WTC11 (cell line): ENCODE measurements around the gene CAT. TPM values are rescaled to one million over a fixed set of nuclear protein-coding genes. Genes with fewer than 3 reads are reported as not detected.

Experiments used
- ATAC-seq: fragments of 200-7000 bp; cut with Tn5 transposase; 2 replicates; pipeline ENCODE4 v1.10.0; 2021; ENCODE audit warnings: mild to moderate bottlenecking, moderate library complexity
- CTCF ChIA-PET: fragments of 300-600 bp; sonication (Branson Sonifier 250); formaldehyde crosslinking; loops from one replicate; lab custom pipeline; 2021; ENCODE audit warnings: antibody characterized with exemption; lab: Charles Lee
- POLR2A ChIA-PET: fragments of 350-600 bp; sonication (Branson Sonifier 250); formaldehyde crosslinking; loops from one replicate; lab custom pipeline; 2021; ENCODE audit warnings: antibody characterized with exemption; lab: Charles Lee
- DNase-seq: peaks from one replicate; pipeline ENCODE4 v3.0.0; 2021; ENCODE audit warnings: low spot score
- H3K27ac Mint-ChIP-seq: 2 replicates; pipeline ENCODE4 v1.8.0; 2021; ENCODE audit warnings: mixed read lengths
- H3K27me3 Mint-ChIP-seq: 2 replicates; pipeline ENCODE4 v1.8.0; 2021; ENCODE audit warnings: low read depth, mild to moderate bottlenecking, moderate library complexity, mixed read lengths
- H3K36me3 Mint-ChIP-seq: 2 replicates; pipeline ENCODE4 v1.8.0; 2021; ENCODE audit warnings: mixed read lengths
- H3K4me1 Mint-ChIP-seq: 2 replicates; pipeline ENCODE4 v1.8.0; 2022; ENCODE audit warnings: mixed read lengths
- H3K4me3 Mint-ChIP-seq: 2 replicates; pipeline ENCODE4 v1.8.0; 2021; ENCODE audit warnings: mild to moderate bottlenecking, moderate library complexity, mixed read lengths
- H3K9me3 Mint-ChIP-seq: 2 replicates; pipeline ENCODE4 v1.8.0; 2021; ENCODE audit warnings: mixed read lengths
- FOXJ3 ChIP-seq: sonication (generic); formaldehyde crosslinking; IDR thresholded peaks from 2 replicates; pipeline ENCODE4 v1.9.0; 2021; ENCODE audit warnings: missing genetic modification reagents, mild to moderate bottlenecking, borderline replicate concordance
- FOXK1 ChIP-seq: sonication (generic); formaldehyde crosslinking; IDR thresholded peaks from 2 replicates; pipeline ENCODE4 v1.8.0; 2022; ENCODE audit warnings: mild to moderate bottlenecking, moderate library complexity, missing genetic modification reagents
- FOXP1 ChIP-seq: sonication (generic); formaldehyde crosslinking; IDR thresholded peaks from 2 replicates; pipeline ENCODE4 v1.8.0; 2022; ENCODE audit warnings: missing genetic modification reagents, mild to moderate bottlenecking, moderate library complexity, borderline replicate concordance
- GABPB1 ChIP-seq: sonication (generic); formaldehyde crosslinking; IDR thresholded peaks from 2 replicates; pipeline ENCODE4 v1.8.1; 2023; ENCODE audit warnings: mild to moderate bottlenecking, missing genetic modification reagents
- GRHL2 ChIP-seq: fragments of 250-450 bp; sonication (Bioruptor Pico); IDR thresholded peaks from 2 replicates; pipeline ENCODE4 v1.8.0; 2022; ENCODE audit warnings: mild to moderate bottlenecking, moderate library complexity; ENCODE audit not compliant: insufficient replicate concordance, severe bottlenecking
- IRF2 ChIP-seq: sonication (generic); formaldehyde crosslinking; IDR thresholded peaks from 2 replicates; pipeline ENCODE4 v1.8.0; 2022; ENCODE audit warnings: low read depth, missing genetic modification reagents, borderline replicate concordance
- KAT7 ChIP-seq: sonication (generic); formaldehyde crosslinking; IDR thresholded peaks from 2 replicates; pipeline ENCODE4 v1.8.1; 2023; ENCODE audit warnings: missing genetic modification reagents, mild to moderate bottlenecking, borderline replicate concordance
- MXD4 ChIP-seq: fragments of 250-450 bp; sonication (Bioruptor Pico); IDR thresholded peaks from 2 replicates; pipeline ENCODE4 v1.8.0; 2021; ENCODE audit warnings: mild to moderate bottlenecking, moderate library complexity, borderline replicate concordance
- MYBL2 ChIP-seq: sonication (generic); formaldehyde crosslinking; IDR thresholded peaks from 2 replicates; pipeline ENCODE4 v1.8.1; 2023; ENCODE audit warnings: mild to moderate bottlenecking, moderate library complexity, missing genetic modification reagents
- NFE2L1 ChIP-seq: sonication (generic); formaldehyde crosslinking; IDR thresholded peaks from 2 replicates; pipeline ENCODE4 v1.8.1; 2023; ENCODE audit warnings: missing genetic modification reagents
- SMAD4 ChIP-seq: sonication (generic); formaldehyde crosslinking; IDR thresholded peaks from 2 replicates; pipeline ENCODE4 v1.8.0; 2022; ENCODE audit warnings: mild to moderate bottlenecking, missing genetic modification reagents
- TCF7 ChIP-seq: sonication (generic); formaldehyde crosslinking; IDR thresholded peaks from 2 replicates; pipeline ENCODE4 v1.8.0; 2022; ENCODE audit warnings: mild to moderate bottlenecking, low read depth, missing genetic modification reagents, moderate library complexity
- TEAD1 ChIP-seq: sonication (generic); formaldehyde crosslinking; IDR thresholded peaks from 2 replicates; pipeline ENCODE4 v1.8.0; 2022; ENCODE audit warnings: mild to moderate bottlenecking, missing genetic modification reagents
- TEAD4 ChIP-seq: sonication (generic); formaldehyde crosslinking; IDR thresholded peaks from 2 replicates; pipeline ENCODE4 v1.8.0; 2022; ENCODE audit warnings: mild to moderate bottlenecking, missing genetic modification reagents
- ZBTB21 ChIP-seq: sonication (generic); formaldehyde crosslinking; IDR thresholded peaks from 2 replicates; pipeline ENCODE4 v1.8.1; 2023; ENCODE audit warnings: mild to moderate bottlenecking, missing genetic modification reagents, borderline replicate concordance
- ZNF416 ChIP-seq: fragments of 250-450 bp; sonication (Bioruptor Pico); IDR thresholded peaks from 2 replicates; pipeline ENCODE4 v1.9.0; 2021; ENCODE audit warnings: mild to moderate bottlenecking, inconsistent platforms
- ZNF423 ChIP-seq: fragments of 250-450 bp; sonication (Bioruptor Pico); IDR thresholded peaks from 2 replicates; pipeline ENCODE4 v2.1.2; 2022; ENCODE audit warnings: mild to moderate bottlenecking, moderate library complexity
- total RNA-seq: library from RNA; stranded (reverse); gene quantifications from 3 replicates; pipeline ENCODE4 v1.2.3, GENCODE V29; 2021
- TF ChIP-seq, protein P1 (sequence below): sonication (generic); formaldehyde crosslinking; IDR thresholded peaks from 2 replicates; pipeline ENCODE4 v1.8.0; 2022; ENCODE audit warnings: mild to moderate bottlenecking, missing genetic modification reagents
- TF ChIP-seq, protein P2 (sequence below): sonication (generic); formaldehyde crosslinking; IDR thresholded peaks from 2 replicates; pipeline ENCODE4 v1.8.1; 2023; ENCODE audit warnings: mild to moderate bottlenecking, moderate library complexity, missing genetic modification reagents
- TF ChIP-seq, protein P3 (sequence below): sonication (generic); formaldehyde crosslinking; IDR thresholded peaks from 2 replicates; pipeline ENCODE4 v1.8.1; 2023; ENCODE audit warnings: mild to moderate bottlenecking, missing genetic modification reagents
- TF ChIP-seq, protein P4 (sequence below): sonication (generic); formaldehyde crosslinking; IDR thresholded peaks from 2 replicates; pipeline ENCODE4 v1.8.0; 2022; ENCODE audit warnings: mild to moderate bottlenecking, missing genetic modification reagents
- TF ChIP-seq, protein P5 (sequence below): fragments of 250-450 bp; sonication (Bioruptor Pico); IDR thresholded peaks from 2 replicates; pipeline ENCODE4 v2.1.2; 2022; ENCODE audit warnings: mild to moderate bottlenecking, moderate library complexity
- TF ChIP-seq, protein P6 (sequence below): sonication (generic); formaldehyde crosslinking; IDR thresholded peaks from 2 replicates; pipeline ENCODE4 v1.8.0; 2022; ENCODE audit warnings: mild to moderate bottlenecking, missing genetic modification reagents

The CAT gene
- total RNA-seq, 1 experiment from 2014 or later = 9.3 TPM

DNA sequence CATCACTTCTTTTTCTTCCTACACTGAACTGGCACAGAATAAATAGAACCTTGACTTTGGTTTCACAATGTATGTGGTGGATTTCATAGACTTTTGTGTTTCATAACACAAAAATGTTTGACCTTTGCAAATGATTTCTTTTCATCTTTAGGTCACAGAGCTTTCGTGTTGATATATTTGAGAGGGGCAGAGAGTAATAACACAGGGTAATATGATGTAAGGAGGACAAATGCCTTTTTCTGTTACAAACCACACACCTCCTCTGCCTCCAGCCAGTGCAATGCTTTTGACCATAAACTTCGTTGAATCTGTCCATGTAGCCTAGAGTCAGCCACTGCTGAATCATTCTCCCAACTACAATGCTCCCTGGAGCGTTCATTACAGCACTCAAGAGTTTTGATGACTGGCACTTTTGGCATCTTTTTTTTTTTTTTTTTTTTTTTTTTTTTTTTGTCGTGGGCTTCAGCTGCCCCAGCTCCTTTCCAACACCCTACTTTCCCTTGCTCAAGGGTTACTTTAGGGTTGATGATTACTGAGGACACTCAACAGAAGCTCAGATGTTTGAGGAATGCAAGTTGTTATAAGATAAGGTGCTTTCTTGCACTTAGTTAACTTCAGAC lies 11.4 kb upstream of the CAT start:
- CTCF ChIA-PET = interaction anchor here (0.6 kb wide), 1 partner anchor 725 kb away, joined by 3 read pairs; no protein-coding TSS in a partner anchor
- Mint-ChIP-seq H3K27me3 (peaks cover 6% of the 10 kb centered on the region), H3K9me3 (no peaks in the 10 kb centered on the region), H3K4me3 (no peak overlapping the region), H3K36me3 (no peaks in the 10 kb centered on the region), H3K4me1 (no peaks in the 10 kb centered on the region), H3K27ac (no peak overlapping the region)
- no peak for DNase-seq
- no peak for ATAC-seq
- TF ChIP-seq TEAD1 (CRISPR knock-in tag) (no peak), GABPB1 (CRISPR knock-in tag) (peak; percentile 96), MYBL2 (no peak)
- POLR2A ChIA-PET = interaction anchor here (0.6 kb wide), 1 partner anchor 225 kb away, joined by 3 read pairs; no protein-coding TSS in a partner anchor

DNA sequence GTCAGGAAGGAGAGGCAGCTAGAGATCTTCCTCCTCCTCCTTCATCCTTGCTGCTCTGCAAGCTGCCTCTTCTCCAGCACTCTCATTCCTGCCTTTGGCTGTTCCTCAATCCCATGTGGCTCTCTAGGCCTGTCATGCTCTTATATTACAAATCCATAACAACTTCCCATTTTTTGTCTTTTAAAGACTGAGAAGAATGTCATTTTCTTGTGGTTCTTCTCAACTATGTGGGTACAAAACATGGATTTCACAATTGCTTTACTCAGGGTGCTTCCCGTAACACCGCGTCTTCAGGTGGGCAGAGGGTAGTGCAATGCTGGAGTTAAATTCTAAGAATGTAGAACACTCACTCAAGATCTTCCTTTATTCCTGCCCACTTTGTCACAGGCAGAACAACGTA lies 6.8 kb upstream of the CAT start:
- CTCF ChIA-PET = interaction anchor here (1.1 to 1.2 kb wide), 2 partner anchors 36 to 257 kb away, joined by 3 read pairs; no protein-coding TSS in a partner anchor
- Mint-ChIP-seq H3K27ac (no peak overlapping the region), H3K36me3 (no peaks in the 10 kb centered on the region), H3K9me3 (no peaks in the 10 kb centered on the region)
- TF ChIP-seq, protein P1, sequence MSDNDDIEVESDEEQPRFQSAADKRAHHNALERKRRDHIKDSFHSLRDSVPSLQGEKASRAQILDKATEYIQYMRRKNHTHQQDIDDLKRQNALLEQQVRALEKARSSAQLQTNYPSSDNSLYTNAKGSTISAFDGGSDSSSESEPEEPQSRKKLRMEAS (CRISPR knock-in tag) = no peak
- no peak for TF ChIP-seq MXD4 (CRISPR knock-in tag)
- TF ChIP-seq KAT7 = no peak
- TF ChIP-seq TEAD4 (CRISPR knock-in tag) = no peak
- TF ChIP-seq ZNF423 (CRISPR knock-in tag) = no peak
- TF ChIP-seq SMAD4 = no peak
- TF ChIP-seq, protein P2, sequence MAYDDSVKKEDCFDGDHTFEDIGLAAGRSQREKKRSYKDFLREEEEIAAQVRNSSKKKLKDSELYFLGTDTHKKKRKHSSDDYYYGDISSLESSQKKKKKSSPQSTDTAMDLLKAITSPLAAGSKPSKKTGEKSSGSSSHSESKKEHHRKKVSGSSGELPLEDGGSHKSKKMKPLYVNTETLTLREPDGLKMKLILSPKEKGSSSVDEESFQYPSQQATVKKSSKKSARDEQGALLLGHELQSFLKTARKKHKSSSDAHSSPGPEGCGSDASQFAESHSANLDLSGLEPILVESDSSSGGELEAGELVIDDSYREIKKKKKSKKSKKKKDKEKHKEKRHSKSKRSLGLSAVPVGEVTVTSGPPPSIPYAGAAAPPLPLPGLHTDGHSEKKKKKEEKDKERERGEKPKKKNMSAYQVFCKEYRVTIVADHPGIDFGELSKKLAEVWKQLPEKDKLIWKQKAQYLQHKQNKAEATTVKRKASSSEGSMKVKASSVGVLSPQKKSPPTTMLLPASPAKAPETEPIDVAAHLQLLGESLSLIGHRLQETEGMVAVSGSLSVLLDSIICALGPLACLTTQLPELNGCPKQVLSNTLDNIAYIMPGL = no peak
- TF ChIP-seq NFE2L1 = no peak
- no peak for TF ChIP-seq ZBTB21 (CRISPR knock-in tag)
- TF ChIP-seq, protein P3, sequence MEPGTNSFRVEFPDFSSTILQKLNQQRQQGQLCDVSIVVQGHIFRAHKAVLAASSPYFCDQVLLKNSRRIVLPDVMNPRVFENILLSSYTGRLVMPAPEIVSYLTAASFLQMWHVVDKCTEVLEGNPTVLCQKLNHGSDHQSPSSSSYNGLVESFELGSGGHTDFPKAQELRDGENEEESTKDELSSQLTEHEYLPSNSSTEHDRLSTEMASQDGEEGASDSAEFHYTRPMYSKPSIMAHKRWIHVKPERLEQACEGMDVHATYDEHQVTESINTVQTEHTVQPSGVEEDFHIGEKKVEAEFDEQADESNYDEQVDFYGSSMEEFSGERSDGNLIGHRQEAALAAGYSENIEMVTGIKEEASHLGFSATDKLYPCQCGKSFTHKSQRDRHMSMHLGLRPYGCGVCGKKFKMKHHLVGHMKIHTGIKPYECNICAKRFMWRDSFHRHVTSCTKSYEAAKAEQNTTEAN = no peak
- TF ChIP-seq, protein P4, sequence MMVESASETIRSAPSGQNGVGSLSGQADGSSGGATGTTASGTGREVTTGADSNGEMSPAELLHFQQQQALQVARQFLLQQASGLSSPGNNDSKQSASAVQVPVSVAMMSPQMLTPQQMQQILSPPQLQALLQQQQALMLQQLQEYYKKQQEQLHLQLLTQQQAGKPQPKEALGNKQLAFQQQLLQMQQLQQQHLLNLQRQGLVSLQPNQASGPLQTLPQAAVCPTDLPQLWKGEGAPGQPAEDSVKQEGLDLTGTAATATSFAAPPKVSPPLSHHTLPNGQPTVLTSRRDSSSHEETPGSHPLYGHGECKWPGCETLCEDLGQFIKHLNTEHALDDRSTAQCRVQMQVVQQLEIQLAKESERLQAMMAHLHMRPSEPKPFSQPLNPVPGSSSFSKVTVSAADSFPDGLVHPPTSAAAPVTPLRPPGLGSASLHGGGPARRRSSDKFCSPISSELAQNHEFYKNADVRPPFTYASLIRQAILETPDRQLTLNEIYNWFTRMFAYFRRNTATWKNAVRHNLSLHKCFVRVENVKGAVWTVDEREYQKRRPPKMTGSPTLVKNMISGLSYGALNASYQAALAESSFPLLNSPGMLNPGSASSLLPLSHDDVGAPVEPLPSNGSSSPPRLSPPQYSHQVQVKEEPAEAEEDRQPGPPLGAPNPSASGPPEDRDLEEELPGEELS (CRISPR knock-in tag) = no peak
- TF ChIP-seq TCF7 (CRISPR knock-in tag) = no peak
- no peak for TF ChIP-seq FOXJ3
- no peak for TF ChIP-seq IRF2
- no peak for TF ChIP-seq FOXP1 (CRISPR knock-in tag)
- TF ChIP-seq, protein P5, sequence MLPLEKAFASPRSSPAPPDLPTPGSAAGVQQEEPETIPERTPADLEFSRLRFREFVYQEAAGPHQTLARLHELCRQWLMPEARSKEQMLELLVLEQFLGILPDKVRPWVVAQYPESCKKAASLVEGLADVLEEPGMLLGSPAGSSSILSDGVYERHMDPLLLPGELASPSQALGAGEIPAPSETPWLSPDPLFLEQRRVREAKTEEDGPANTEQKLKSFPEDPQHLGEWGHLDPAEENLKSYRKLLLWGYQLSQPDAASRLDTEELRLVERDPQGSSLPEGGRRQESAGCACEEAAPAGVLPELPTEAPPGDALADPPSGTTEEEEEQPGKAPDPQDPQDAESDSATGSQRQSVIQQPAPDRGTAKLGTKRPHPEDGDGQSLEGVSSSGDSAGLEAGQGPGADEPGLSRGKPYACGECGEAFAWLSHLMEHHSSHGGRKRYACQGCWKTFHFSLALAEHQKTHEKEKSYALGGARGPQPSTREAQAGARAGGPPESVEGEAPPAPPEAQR (CRISPR knock-in tag) = no peak
- no peak for TF ChIP-seq ZNF416
- no peak for TF ChIP-seq FOXK1
- TF ChIP-seq GRHL2 (CRISPR knock-in tag) = no peak
- TF ChIP-seq, protein P6, sequence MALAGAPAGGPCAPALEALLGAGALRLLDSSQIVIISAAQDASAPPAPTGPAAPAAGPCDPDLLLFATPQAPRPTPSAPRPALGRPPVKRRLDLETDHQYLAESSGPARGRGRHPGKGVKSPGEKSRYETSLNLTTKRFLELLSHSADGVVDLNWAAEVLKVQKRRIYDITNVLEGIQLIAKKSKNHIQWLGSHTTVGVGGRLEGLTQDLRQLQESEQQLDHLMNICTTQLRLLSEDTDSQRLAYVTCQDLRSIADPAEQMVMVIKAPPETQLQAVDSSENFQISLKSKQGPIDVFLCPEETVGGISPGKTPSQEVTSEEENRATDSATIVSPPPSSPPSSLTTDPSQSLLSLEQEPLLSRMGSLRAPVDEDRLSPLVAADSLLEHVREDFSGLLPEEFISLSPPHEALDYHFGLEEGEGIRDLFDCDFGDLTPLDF = no peak
- TF ChIP-seq, all 79 proteins: peak for 0
- Mint-ChIP-seq H3K27me3 (peaks cover 5% of the 10 kb centered on the region), H3K4me3 (no peak overlapping the region), H3K4me1 (no peaks in the 10 kb centered on the region)
- ATAC-seq (no peak), DNase-seq (no peak)
- POLR2A ChIA-PET = no interaction called here
